GM12878 (cell line): ENCODE data around the gene GTPBP3. TPM values are rescaled to one million over a fixed set of nuclear protein-coding genes. Genes with fewer than 3 reads are reported as not detected.

Experiments used
- ATAC-seq: fragments of 200-7000 bp; cut with Tn5 transposase; 3 replicates; pipeline ENCODE4 v1.9.1; 2020; ENCODE audit warnings: mild to moderate bottlenecking, moderate library complexity
- BruUV-seq: library from RNA; stranded (reverse); fragments of 400-500 nt; replicated peaks from 2 replicates; lab custom pipeline; 2021; lab: Mats Ljungman, UMichigan
- CTCF ChIA-PET: fragments of 300-600 bp; sonication (Branson Sonifier 250); formaldehyde crosslinking; extraction: SDS; loops from one replicate; lab custom pipeline; 2021; ENCODE audit warnings: inconsistent platforms; lab: Yijun Ruan, JAX
- POLR2A ChIA-PET: fragments of 350-600 bp; formaldehyde crosslinking; extraction: SDS; loops from one replicate; lab custom pipeline; 2021; ENCODE audit warnings: inconsistent platforms; lab: Charles Lee
- RAD21 ChIA-PET: fragments of 300-600 bp; sonication (Branson Sonifier 250); formaldehyde crosslinking; loops from one replicate; lab custom pipeline; 2023; ENCODE audit warnings: antibody characterized with exemption; ENCODE audit not compliant: unreplicated experiment; lab: Charles Lee
- SMC1A ChIA-PET: fragments of 300-600 bp; sonication (Branson Sonifier 250); formaldehyde crosslinking; loops from one replicate; lab custom pipeline; 2023; ENCODE audit not compliant: unreplicated experiment, uncharacterized antibody; lab: Charles Lee
- DNase-seq: peaks from one replicate; pipeline ENCODE4 v3.0.0-alpha.2; 2011; ENCODE audit warnings: low read depth, low spot score
- FAIRE-seq: peaks from 3 replicates; lab custom pipeline; 2011; peaks lifted over from hg19 to GRCh38; lab: Jason Lieb, UNC
- H2AFZ ChIP-seq: 2 replicates; pipeline ENCODE4 v1.6.0; 2011; ENCODE audit warnings: low read depth, low read length, control low read depth; ENCODE audit not compliant: control insufficient read depth
- H3K27ac ChIP-seq: 2 replicates; pipeline ENCODE4 v1.5.1; 2011; ENCODE audit warnings: control low read depth; ENCODE audit not compliant: control insufficient read depth, insufficient read depth
- H3K27me3 ChIP-seq, 2 experiments: replicated peaks in 1 of 2; 2 replicates each; pipeline versions ENCODE4 v1.6.0 to v1.6.1; 2011; ENCODE audit warnings: low read length in 1 of 2; ENCODE audit not compliant: control insufficient read depth in 2 of 2, insufficient read depth in 2 of 2
- H3K36me3 ChIP-seq, 2 experiments: 2 replicates each; pipeline ENCODE4 v1.5.1; 2011; ENCODE audit warnings: low read length in 1 of 2; ENCODE audit not compliant: control insufficient read depth in 2 of 2, insufficient read depth in 2 of 2
- H3K4me1 ChIP-seq: 2 replicates; pipeline ENCODE4 v1.6.1; 2011; ENCODE audit warnings: mild to moderate bottlenecking, low read length, moderate library complexity, mixed read lengths; ENCODE audit not compliant: control insufficient read depth, insufficient read depth
- H3K4me2 ChIP-seq: 2 replicates; pipeline ENCODE4 v1.6.0; 2011; ENCODE audit warnings: control low read depth; ENCODE audit not compliant: control insufficient read depth, insufficient read depth
- H3K4me3 ChIP-seq: fragments of 200-600 bp; sonication (generic); 2 replicates; pipeline ENCODE4 v1.5.1; 2016
- H3K79me2 ChIP-seq: 2 replicates; pipeline ENCODE4 v1.6.0; 2011; ENCODE audit warnings: low read length; ENCODE audit not compliant: control insufficient read depth, insufficient read depth
- H3K9ac ChIP-seq: 2 replicates; pipeline ENCODE4 v1.8.0; 2011; ENCODE audit warnings: low read length, control low read depth, mixed read lengths; ENCODE audit not compliant: control insufficient read depth, insufficient read depth
- H3K9me3 ChIP-seq: replicated peaks from 3 replicates; pipeline ENCODE4 v1.5.1; 2011; ENCODE audit warnings: mild to moderate bottlenecking, low read length; ENCODE audit not compliant: control insufficient read depth, insufficient read depth
- H4K20me1 ChIP-seq: 2 replicates; pipeline ENCODE4 v1.6.0; 2011; ENCODE audit not compliant: control insufficient read depth, insufficient read depth
- ATF2 ChIP-seq: IDR thresholded peaks from 2 replicates; pipeline ENCODE4 v1.6.1; 2012; ENCODE audit warnings: low read length, inconsistent platforms
- ATF7 ChIP-seq: fragments of 450-650 bp; IDR thresholded peaks from 2 replicates; pipeline ENCODE4 v1.6.1; 2016; ENCODE audit warnings: low read depth, mild to moderate bottlenecking
- BHLHE40 ChIP-seq, 2 experiments: fragments of 450-650 bp in 1 of 2; IDR thresholded peaks; 2 replicates each; pipeline ENCODE4 v1.6.1; 2011 to 2017; ENCODE audit warnings: low read depth in 2 of 2, borderline replicate concordance in 1 of 2, improper control_type of control experiment in 1 of 2, low read length in 1 of 2, mild to moderate bottlenecking in 1 of 2
- CEBPB ChIP-seq, 2 experiments: fragments of 150-350 bp in 1 of 2; IDR thresholded peaks; 2 replicates each; pipeline ENCODE4 v1.6.1; 2012 to 2014; ENCODE audit warnings: low read depth in 2 of 2, low read length in 2 of 2, borderline replicate concordance in 1 of 2, inconsistent platforms in 1 of 2
- GATAD2B ChIP-seq: fragments of 450-650 bp; conservative IDR thresholded peaks from 2 replicates; pipeline ENCODE4 v1.6.1; 2017; ENCODE audit warnings: low read depth, mild to moderate bottlenecking, moderate library complexity
- SIN3A ChIP-seq: IDR thresholded peaks from 2 replicates; pipeline ENCODE4 v1.6.1; 2012; ENCODE audit warnings: low read depth, low read length, improper control_type of control experiment
- SMC3 ChIP-seq: IDR thresholded peaks from 2 replicates; pipeline ENCODE4 v1.6.1; 2011; ENCODE audit warnings: low read length, improper control_type of control experiment, borderline replicate concordance
- STAT1 ChIP-seq: fragments of 450-650 bp; conservative IDR thresholded peaks from 2 replicates; pipeline ENCODE4 v1.6.1; 2014; ENCODE audit warnings: antibody characterized with exemption, mild to moderate bottlenecking
- TCF7 ChIP-seq: IDR thresholded peaks from 2 replicates; pipeline ENCODE4 v1.6.1; 2014; ENCODE audit warnings: antibody characterized with exemption, borderline replicate concordance
- YY1 ChIP-seq: IDR thresholded peaks from 2 replicates; pipeline ENCODE4 v1.6.1; 2011; ENCODE audit warnings: low read depth, mild to moderate bottlenecking, low read length
- WGBS: methylation state at CpG from one replicate; pipeline ENCODE4 v1.1.6; 2016; ENCODE audit warnings: low lambda C conversion rate; ENCODE audit not compliant: insufficient replicate concordance, insufficient coverage; ENCODE audit errors: missing lambda C conversion rate; 5-methylcytosine and 5-hydroxymethylcytosine counted together
- in situ Hi-C: fragments of 300-500 bp; cut with MboI; formaldehyde crosslinking; loops from 9 replicates; pipeline ENCODE4 v1.14.3; 2018; ENCODE audit warnings: mixed read lengths
- intact Hi-C: fragments of 100-400 bp; cut with micrococcal nuclease; formaldehyde crosslinking; loops from one replicate; pipeline ENCODE4 v1.14.2; 2022; ENCODE audit not compliant: unreplicated experiment
- polyA plus RNA-seq, 11 experiments: library from polyadenylated mRNA; depleted of rRNA in 4 of 11; unstranded in 6 of 11; stranded (reverse) in 5 of 11; fragments of >200 nt; fragmentation: Nextera tagmentation in 4 of 11; fragmentation: Illumina TruSeq in 1 of 11; extraction: Ambion mirVana in 4 of 11; extraction: Trizol in 1 of 11; gene quantifications; 1 replicate in 1 of 11; 2 replicates in 10 of 11; pipeline versions ENCODE4 v1.2.1 to v1.2.3, GENCODE V29; 2011 to 2016; ENCODE audit warnings: inconsistent platforms in 2 of 11, missing spikeins in 2 of 11, low read depth in 1 of 11
- total RNA-seq, 4 experiments: library from RNA; depleted of rRNA in 3 of 4; stranded (reverse); fragments of >200 nt in 3 of 4; fragmentation: Illumina TruSeq in 1 of 4; extraction: Trizol in 1 of 4; gene quantifications; 2 replicates each; pipeline versions ENCODE4 v1.2.1 to v1.2.3, GENCODE V29; 2013 to 2021

GTPBP3 gene
- total and polyA plus RNA-seq, 10 of the 15 experiments (the other 5 are each of a cell fraction or from before 2014, with no cell fraction given) = 2.9 to 46.8 (median 15.4) TPM

- no peak overlapping the region for H3K4me2 ChIP-seq
- RAD21 ChIA-PET = interaction anchor here (0.8 to 1.1 kb wide), 2 partner anchors 8 to 12 kb away, joined by 3 to 4 read pairs; partner anchors contain the start of genes DDA1 and MRPL34
- no peaks in the 10 kb centered on the region for H3K36me3 ChIP-seq
- H3K9me3 ChIP-seq = no peaks in the 10 kb centered on the region; the same call in 1 of the 3 replicates
- WGBS = 85% methylated on average over 6 of the region's 6 CpGs
- H3K27ac ChIP-seq = no peak overlapping the region
- H3K27me3 ChIP-seq = no peaks in the 10 kb centered on the region
- DNase-seq (no peak), FAIRE-seq (no peak), ATAC-seq (no peak)
- TF ChIP-seq GATAD2B = no peak
- TF ChIP-seq SMC3 = no peak
- TF ChIP-seq STAT1 = no peak
- TF ChIP-seq TCF7 = no peak
- no peak for TF ChIP-seq ATF2
- no peak for TF ChIP-seq ATF7
- no peak for TF ChIP-seq YY1
- TF ChIP-seq CEBPB (IDR thresholded peaks at IDR 0.05; ENCODE audit: borderline replicate concordance in 1 of 2, low read depth in 2 of 2, low read length in 2 of 2) = no peak
- TF ChIP-seq SIN3A = no peak
- TF ChIP-seq BHLHE40 (IDR thresholded peaks at IDR 0.05; ENCODE audit: borderline replicate concordance in 1 of 2, low read depth in 2 of 2, low read length in 1 of 2) = no peak
- no peaks in the 10 kb centered on the region; the same call in 1 of the 2 replicates for H3K79me2 ChIP-seq
- in situ Hi-C loops = no loop called here
- CTCF ChIA-PET = interaction anchor here (0.6 to 1.8 kb wide), 2 partner anchors 8 to 70 kb away, joined by 3 to 8 read pairs; partner anchors contain the start of gene MRPL34
- no TSS peak for BruUV-seq
- SMC1A ChIA-PET = interaction anchor here (0.8 kb wide), 1 partner anchor 94 kb away, joined by 3 read pairs; no protein-coding TSS in a partner anchor
- H3K9ac ChIP-seq = no peak overlapping the region
- no peak overlapping the region for H2AFZ ChIP-seq
- POLR2A ChIA-PET = interaction anchor here (0.6 to 0.8 kb wide), 2 partner anchors 12 to 50 kb away, joined by 3 read pairs; partner anchors contain the start of gene DDA1
- H4K20me1 ChIP-seq = no peaks in the 10 kb centered on the region
- intact Hi-C loops = no loop called here
- no peak overlapping the region for H3K4me3 ChIP-seq
- H3K4me1 ChIP-seq = peaks cover 5% of the 10 kb centered on the region
These were observed 40.4 kb upstream of the GTPBP3 start for GRCh38 chr19:17296976-17297375.
